WTC11 (cell line): Measurements from ENCODE around the gene MPZL3.

Experiments
- ATF6 ChIP-seq: sonication (generic); formaldehyde crosslinking; IDR thresholded peaks from 2 replicates; pipeline ENCODE4 v1.8.1; 2023; ENCODE audit warnings: mild to moderate bottlenecking, missing genetic modification reagents
- CTCF ChIP-seq: fragments of 200-600 bp; IDR thresholded peaks from 2 replicates; pipeline ENCODE4 v1.8.0; 2022; ENCODE audit warnings: antibody characterized with exemption
- ESRRA ChIP-seq: sonication (generic); formaldehyde crosslinking; IDR thresholded peaks from 2 replicates; pipeline ENCODE4 v1.8.1; 2022; ENCODE audit warnings: mild to moderate bottlenecking, missing genetic modification reagents, borderline replicate concordance
- IRF1 ChIP-seq: sonication (generic); formaldehyde crosslinking; IDR thresholded peaks from 2 replicates; pipeline ENCODE4 v1.8.0; 2023; ENCODE audit warnings: missing genetic modification reagents
- NFYB ChIP-seq: sonication (generic); formaldehyde crosslinking; conservative IDR thresholded peaks from 2 replicates; pipeline ENCODE4 v1.8.0; 2022; ENCODE audit warnings: low read depth, missing genetic modification reagents
- SP1 ChIP-seq: sonication (generic); formaldehyde crosslinking; conservative IDR thresholded peaks from 2 replicates; pipeline ENCODE4 v1.8.1; 2022; ENCODE audit warnings: missing genetic modification reagents
- USF2 ChIP-seq: sonication (generic); formaldehyde crosslinking; IDR thresholded peaks from 2 replicates; pipeline ENCODE4 v1.8.1; 2023; ENCODE audit warnings: mild to moderate bottlenecking, missing genetic modification reagents, moderate library complexity
- ZNF396 ChIP-seq: fragments of 250-450 bp; sonication (Bioruptor Pico); IDR thresholded peaks from 2 replicates; pipeline ENCODE4 v1.8.0; 2021; ENCODE audit warnings: mild to moderate bottlenecking, moderate library complexity, borderline replicate concordance

GRCh38 chr11:118259138-118259537, 7.0 kb upstream of the MPZL3 start:
- TF ChIP-seq IRF1 (no peak), ZNF396 (CRISPR knock-in tag) (no peak), CTCF (no peak), NFYB (CRISPR knock-in tag) (no peak), SP1 (CRISPR knock-in tag) (no peak), ATF6 (CRISPR knock-in tag) (no peak), USF2 (CRISPR knock-in tag) (no peak), ESRRA (CRISPR knock-in tag) (no peak)
